HG03457 (cell line): Measurements from ENCODE around the gene MT1E.
"Not testable (repeated sequence)": the region's sequence is repeated elsewhere in the genome, so short reads cannot be mapped to it uniquely, and the experiment has no call there.

Experiments
- ATAC-seq: cut with Tn5 transposase; IDR thresholded peaks from one replicate; pipeline ENCODE4 v1.9.1; 2021; ENCODE audit warnings: moderate number of reproducible peaks; ENCODE audit not compliant: unreplicated experiment

MT1E gene

DNA sequence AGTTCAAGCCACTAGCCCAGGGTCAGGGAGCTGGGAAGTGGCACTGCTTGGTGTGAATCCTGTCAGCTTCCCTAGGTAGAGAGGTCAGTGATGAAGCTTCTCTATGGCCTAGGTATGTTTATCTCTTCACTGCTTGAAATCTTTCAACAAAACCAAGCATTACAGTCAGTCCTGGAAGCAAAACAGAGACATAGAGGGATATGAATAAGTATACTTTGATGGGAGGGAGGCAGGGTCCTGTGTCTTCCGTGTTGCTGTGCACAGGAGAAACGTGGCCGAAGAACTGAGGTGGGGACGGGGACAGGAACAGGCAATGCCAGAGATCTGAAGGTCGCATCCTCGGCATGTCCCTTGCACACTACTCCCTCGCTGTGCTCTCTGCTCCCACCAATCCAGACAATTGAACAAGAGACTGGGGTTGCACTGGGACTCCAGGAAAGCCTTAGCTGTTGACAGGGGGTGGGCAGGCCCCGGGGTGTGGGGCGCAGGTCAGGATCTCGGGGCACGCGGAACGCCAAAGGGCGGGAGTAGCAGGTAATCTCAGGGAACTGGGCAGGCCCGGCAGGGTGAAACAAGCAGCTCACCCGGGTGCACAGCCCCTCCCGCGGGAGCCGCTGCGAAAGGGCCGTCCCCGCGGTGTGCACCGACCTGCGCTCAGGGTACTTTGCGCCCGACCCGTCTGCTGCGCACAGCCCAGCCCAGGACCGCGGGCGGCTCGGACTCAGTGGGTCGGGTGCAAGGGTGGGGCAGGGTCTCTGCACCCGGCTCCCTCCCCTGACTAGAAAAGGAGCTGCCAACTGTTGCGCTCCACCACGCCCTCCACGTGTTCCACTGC, 43.6 kb downstream of the MT1E start, which contains the start of gene MT1H:
Gene MT1H (plus strand): TSS at position 810 of the 835 bp plus-strand sequence. CDS start 71 bp downstream, outside the sequence.
- ATAC-seq = no peak

DNA sequence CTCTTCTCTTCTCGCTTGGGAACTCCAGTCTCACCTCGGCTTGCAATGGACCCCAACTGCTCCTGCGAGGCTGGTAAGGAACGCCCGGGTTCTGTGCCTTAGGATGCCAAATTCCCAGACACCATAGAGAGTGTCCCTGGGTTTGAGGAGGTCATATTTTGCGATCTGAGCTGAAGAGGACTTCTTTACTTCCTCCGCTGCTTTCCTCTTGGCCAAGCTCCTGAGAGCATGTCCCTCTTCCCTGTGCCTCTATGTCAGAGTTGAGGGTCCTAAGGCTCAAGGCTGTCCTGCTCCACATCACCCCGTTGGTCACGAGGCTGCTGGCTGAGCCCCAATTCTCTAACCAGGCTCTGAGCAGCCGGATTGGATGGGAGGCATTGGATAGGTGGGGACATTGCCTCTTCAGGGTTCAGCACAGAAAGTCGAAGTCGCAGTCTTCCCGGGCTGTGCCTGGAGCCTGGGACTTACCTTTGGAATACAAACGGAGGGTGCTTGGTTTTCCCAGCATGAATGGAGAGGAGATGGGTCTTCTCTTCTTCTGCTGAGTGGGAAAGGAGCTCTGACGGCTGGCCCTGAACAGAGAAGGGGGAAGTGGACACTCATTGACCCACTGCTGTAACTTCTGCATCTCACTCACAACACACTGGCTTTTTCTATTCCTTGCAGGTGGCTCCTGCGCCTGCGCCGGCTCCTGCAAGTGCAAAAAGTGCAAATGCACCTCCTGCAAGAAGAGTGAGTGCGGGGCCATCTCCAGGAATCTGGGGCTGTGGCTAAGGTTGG, 44.4 kb downstream of the MT1E start:
- ATAC-seq = no peak

DNA sequence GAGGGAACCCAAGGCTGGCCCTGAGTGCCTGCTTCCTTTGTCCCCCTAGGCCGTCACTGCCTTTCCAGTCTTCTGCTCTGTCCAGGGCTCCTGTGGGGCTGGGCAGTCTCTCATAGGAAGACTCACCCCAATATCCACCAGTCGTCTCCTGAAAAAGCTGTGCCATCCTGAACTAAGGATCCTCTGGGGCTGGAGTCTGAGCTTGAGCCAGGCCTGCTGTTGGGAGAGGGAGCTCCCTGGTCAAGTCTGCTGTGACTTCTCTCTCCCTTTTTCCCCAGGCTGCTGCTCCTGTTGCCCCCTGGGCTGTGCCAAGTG, 45.0 kb downstream of the MT1E start:
- no peak for ATAC-seq

DNA sequence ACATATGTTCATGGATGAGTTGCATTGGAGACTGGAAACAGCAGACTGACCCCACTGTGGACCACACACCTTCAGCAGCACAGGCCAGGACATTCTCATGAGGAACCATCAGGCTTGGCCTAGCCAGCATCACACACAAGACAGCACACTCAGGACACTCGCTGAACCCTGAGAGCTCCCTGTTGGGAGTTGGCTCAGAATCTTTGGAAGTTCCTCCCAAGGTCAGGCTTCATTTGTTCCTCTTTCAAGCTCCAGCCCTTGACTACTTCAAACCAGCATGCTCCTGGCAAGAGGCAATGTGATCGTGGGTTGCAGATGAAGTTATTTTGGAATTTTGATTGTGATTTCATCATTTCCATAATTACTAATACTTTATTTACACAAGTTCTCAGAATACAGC, 46.1 kb downstream of the MT1E start:
- ATAC-seq = not testable (repeated sequence)

DNA sequence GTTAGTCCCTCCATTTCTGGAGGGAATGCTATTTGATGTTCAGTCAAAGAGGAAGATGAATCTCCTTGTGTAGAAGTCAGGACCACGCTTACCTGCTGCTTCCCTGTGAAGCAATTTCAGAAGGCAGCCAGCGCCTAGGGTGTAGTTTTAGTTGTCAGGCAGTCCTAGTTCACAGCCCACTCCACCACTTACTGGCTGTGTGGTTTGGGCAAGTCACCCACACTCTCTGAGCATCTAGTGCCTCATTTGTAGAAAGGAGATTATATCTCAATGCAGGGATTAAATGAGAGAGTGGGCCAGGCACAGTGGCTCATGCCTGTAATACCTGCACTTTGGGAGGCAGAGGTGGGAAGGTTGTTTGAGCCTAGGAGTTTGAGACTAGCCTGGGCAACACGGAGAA, 46.6 kb downstream of the MT1E start:
- ATAC-seq = not testable (repeated sequence)

DNA sequence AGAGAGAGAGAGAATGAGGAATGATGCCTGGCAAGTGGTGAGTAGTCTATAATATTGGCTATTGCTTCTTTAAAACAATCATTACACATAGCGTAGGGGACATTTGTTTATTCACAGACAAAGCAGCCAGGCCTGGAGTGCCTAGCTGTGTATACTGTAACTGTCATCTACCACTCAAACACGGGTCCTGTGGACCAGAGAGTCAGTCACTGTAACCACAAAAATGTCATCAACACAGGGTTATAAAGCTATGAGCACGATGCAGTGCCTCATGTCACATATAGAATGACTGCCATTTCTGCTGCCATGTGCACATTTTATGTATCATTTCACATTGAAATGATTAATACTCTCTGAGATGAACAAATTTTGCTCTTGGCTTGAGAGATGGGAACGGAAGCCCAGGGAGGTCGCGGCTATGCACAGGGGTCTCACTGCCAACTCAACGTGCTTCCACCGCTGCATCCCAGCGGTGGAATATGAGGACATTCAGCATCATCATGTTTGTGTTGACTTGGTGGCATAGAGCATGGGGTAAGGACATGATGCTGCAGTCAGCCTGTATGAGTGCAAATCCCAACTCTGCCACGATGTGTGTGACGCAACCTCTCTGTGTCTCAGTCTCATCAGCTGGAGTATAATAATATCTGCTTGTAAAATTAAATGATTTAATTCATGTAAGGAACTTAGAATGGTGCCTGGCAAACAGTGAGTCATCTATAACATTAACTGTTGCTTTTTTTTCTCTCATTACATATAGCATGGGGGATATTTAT, 47.4 kb downstream of the MT1E start:
- no peak for ATAC-seq

DNA sequence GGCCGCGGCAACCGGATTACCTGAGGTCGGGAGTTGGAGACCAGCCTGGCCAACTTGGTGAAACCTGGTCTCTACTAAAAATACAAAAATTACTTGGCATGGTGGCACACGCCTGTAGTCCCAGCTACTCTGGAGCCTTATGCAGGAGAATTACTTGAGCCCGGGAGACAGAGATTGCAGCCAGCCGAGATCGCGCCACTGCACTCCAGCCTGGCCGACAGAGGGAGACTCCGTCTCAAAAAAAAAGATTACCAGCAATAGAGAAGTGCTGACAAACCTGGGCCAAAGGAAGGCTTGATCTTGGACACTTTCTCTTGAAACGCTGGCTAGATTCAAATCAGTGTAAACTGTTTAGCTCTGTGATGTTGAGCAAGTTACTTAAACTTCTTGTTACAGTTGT, 48.3 kb downstream of the MT1E start:
- no peak for ATAC-seq

DNA sequence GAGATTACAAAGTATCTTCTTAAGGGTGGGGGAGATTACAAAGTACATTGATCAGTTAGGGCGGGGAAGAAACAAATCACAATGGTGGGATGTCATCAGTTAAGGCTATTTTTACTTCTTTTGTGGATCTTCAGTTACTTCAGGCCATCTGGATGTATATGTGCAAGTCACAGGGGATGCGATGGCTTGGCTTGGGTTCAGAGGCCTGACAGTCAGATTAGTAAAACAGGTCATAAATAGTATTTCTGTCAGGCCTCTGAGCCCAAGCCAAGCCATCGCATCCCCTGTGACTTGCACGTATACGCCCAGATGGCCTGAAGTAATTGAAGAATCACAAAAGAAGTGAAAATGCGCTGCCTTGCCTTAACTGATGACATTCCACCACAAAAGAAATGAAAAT, 49.0 kb downstream of the MT1E start:
- ATAC-seq = not testable (repeated sequence)

DNA sequence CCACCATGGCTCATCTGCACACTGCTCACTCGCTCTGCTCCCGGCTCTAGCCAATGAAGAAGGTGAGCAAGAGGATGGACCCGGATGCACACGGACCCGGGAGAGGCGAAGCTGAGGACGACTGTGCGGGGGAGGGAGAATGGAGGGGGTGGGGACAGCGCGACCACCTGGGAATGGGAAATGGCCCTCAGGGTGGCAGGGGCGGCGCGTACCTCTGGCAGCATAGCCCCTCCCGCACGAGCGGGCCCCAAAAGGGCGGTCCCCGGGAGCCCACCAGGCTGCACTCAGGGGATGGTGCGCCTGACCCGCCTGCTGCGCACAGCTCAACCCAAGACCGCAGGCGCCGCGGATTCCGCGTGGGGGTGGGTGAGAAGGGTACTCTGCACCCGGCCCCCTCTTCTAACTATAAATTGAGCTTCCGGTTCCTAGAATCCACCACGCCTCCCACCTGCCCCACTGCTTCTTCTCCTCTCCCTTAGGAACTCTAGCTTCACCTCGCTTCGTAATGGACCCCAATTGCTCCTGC, 50.2 kb downstream of the MT1E start:
- ATAC-seq = no peak
